EH (cell line): ENCODE measurements around the gene GPR153.

ENCODE experiments used
- DNase-seq: peaks from one replicate; pipeline ENCODE4 v3.0.0-alpha.2; 2015; ENCODE audit warnings: low read depth

The GPR153 gene

DNA sequence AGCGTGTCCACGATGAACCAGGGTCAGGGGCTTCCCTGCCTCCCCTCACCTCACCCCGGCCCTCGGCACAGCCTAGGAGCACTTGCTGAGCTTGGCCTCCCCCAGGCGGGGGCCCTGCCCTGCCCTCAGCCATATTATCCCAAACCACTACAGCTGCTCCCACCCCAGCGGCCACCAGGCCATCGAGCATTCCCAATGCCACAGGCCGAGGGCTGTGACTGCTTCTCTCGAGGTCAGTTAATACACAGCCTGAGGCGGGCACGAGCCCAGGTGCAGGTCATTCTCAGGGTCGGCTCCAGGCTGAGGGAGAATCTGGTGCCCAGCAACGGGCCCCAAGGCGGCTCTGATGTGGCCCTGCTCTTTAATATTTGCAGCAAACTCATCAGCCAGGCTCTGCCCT is 8.4 kb upstream of the GPR153 start:
- DNase-seq = no peak

DNA sequence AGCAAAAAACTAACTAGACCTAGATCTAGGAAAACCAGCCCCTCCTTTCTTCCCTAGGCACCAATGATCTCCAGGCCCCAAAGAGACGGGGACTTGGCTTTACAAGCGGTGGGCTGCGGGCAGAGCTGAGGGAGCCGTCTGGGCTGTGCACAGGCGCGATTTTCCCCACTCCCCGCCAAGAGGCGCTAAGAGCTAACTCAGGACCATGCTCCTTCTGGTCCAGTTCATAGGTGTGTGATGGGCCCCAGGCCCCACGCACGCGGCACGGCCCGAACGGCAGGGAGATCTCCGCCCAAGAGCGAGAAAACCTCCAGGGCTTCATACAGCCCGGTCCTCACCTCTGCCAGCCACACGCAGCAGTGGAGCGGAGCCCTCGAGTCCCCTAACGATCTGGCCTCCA is 7.5 kb upstream of the GPR153 start:
- no peak for DNase-seq

DNA sequence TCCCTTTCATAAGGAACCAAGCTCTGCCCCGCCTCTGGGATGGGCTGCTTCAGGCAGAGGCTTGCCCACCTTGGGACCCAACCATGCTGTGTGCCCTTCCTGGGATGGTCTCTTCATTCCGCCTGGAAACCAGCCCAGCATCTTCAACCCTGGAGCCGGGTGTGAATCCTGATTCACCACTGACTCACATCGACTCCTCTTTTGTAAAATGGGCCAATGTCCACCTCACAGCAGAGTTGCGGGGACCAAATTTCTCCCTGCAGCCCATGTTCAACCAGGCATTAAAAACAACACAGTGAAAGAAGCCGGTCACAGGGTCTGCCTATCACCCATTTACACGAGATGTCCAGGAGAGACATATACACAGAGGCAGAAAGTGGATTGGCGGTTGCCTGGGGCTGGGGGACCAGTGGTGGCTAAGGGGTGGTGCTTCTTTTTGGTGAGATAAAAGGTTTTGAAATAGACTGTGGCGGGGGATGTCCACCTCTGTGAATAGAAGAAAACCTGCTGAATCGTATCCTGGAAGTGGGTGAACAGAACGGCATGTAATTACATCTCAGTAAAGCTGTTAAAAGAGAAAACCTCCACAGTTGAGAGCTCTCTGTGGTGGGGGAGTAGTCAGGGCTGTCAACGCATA is 6.9 kb upstream of the GPR153 start:
- DNase-seq = peak; percentile 43

DNA sequence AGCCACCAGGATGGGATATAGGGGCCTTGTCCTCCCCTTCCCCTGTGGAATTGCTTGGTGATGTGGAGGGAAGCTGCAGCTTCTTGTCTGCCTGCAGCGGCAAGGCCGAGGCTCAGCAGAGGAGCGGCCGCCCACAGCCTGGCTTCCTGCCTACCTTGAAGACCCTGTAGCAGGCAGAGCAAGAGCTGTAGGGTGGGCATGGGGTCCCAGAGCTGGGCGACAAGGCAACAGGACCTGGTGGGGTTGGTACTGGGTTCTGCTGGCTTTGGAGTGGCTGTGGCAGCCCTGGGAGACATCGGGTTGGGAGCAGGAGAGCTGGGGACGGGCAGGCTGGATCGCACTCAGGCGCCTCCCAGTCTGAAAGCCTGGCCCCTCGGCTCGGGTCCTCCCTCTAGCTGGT is 5.7 kb upstream of the GPR153 start:
- no peak for DNase-seq

DNA sequence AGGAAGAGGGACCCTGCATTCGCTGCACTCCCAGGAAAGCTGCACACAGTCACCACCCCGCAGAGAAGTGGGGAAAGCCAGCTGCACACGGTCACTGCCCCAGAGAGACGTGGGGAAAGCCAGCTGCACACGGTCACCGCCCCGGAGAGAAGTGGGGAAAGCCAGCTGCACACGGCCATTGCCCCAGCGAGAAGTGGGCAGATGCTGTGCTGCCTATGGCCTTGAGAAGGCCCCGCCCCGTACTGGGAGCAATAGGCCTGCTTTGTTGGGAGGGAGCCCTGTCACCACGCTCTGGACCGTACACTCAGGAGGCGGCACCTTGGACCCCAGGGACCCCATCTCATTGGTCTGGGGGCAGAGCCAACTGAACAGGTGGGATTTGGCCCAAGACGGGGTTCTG is 4.3 kb upstream of the GPR153 start:
- DNase-seq = no peak

DNA sequence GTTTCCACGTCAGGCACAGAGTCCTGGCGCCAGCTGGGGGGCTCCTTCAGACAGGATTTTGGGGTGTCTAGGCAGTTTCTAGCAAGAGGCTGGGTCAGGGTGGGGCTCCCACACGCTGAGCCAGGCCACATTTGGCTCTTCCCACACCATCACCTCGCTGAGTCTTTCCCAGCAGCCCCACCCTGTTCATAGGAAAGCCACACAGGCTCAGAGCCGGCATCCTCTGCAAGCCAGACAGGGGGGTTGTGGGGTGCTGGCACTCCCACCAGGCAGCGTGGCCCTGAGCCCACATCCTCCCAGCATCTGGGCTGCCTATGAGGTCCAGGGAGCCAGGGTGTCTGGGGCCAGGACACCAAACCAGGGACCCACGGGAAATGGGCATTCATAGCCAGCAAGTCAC is 2.8 kb upstream of the GPR153 start:
- no peak for DNase-seq

DNA sequence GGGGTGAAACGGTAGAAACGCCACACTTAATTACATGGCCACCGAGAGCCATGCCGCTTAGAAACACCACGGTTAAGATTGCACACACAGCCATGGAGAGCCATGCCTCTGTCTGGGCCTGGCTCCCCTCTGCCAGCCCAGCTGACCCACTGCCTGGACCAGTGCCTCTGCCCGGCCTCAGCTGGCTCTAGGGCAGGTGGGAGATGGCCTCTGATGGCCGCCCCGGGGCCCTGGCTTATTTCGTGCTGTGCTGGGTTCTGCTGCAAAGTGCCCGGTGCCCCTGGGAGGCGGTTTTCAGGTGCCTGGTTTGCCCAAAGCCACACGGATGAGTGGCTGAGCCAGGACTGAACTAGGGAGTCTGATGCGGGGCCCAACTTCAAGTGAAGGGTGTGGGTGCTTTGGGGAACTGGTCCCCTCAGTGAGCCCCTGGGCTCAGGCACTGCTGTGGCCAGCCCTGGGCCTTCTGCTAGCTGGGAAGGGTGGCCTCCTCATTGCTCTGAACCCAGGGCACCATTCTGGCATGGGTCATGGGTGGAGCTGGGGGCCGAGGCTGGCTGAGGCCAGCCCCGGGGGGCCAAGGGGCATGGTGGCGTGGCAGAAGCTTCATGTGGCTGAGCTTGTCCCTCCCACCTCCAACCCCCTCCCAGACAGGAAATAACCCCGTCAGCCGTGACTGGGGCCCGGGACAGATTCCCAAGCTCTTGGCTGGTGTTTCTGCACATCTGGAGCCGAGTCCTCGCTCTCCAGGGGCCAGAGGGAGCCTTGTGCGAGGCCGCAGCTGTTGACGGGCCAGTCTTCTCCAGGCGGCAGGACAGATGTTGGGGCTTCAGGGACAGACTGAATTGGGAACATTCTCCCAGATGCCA is 1.9 kb upstream of the GPR153 start:
- no peak for DNase-seq

DNA sequence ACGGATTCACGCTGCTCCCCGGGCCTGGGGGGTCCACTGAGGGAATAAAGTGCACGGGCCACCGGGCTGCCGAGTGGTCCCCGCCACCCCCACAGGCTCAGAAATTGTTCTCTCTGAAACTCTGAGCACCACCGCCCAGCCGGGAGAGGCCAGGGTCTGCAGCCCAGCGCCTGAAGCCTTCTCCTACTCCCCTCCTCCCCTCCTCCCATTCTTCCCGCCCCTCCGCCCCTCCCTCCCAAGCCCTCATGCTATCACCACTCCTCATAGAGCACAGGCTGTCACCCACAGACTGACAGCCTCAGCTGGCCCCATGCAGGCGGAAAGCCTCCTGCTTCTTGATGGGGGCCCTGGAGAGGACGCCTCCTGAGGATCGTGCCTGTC is 707 bp upstream of the GPR153 start:
- DNase-seq = no peak

DNA sequence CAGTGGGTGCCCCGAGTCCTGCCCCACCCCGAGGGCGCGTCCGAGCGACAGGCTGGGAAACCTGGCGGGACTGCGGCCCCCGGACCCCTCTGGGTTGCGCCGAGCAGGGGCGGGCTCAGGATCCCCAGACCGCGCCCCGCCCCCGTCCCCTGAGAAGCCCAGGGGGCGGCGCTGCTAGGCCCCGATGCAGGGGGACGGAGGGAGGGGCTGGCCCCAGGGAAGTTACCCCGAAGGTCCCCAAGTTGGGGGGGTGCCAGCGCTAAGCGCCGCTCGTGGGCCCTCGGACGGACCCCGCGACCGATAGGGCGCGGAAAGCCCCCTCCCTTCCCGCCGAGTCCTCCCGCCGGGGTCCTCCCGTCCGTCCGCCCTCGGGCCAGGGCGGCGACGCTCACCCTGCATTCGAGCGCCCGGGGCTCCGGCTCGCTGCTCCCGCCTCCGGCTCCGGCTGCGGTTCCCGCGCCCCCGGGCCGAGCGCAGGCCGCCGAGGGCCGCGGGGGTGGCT is 414 bp downstream of the GPR153 start:
- DNase-seq = peak; percentile 32

DNA sequence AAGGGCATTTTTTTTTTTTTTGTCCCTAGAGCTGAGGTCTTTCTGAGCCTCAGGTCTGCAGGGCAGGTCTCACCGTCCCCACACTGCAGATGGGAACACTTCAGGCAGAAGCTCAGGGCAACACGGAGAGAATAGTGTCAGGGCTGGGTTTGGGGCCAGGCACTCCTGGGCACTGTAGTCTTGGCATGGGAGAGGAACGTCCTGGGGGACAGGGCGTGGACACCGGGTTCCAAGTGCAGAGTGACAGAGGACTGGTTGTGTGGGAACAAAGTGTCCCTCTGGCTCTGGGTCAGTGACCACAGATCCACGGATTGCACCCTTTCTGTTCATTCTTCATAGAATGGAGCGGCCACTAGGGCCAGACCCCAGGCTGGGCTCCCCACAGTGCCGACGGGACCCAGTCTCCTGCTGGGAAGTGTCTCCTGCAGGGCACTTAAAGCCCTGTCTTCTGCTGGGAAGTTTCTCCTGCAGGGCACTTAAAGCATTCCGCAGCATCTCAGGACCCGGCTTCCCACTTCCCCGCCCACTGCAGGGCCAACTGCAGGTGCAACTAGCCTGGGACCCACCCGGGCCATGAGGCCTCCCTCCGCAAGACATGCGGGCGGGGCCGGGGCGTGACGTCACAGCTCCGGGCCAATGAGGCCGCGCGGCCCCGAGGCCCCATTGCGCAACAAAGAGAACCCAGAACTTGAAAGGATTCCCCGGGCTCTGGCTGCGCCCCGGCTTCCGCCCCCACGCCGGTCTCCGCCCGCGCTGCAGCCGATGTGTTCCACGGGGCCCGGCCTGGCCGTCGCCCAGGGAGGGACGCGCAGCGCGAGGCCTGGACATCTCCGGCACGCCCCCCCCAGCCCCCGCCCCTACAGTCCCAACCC is 1.2 kb downstream of the GPR153 start:
- peak; percentile 82 for DNase-seq

DNA sequence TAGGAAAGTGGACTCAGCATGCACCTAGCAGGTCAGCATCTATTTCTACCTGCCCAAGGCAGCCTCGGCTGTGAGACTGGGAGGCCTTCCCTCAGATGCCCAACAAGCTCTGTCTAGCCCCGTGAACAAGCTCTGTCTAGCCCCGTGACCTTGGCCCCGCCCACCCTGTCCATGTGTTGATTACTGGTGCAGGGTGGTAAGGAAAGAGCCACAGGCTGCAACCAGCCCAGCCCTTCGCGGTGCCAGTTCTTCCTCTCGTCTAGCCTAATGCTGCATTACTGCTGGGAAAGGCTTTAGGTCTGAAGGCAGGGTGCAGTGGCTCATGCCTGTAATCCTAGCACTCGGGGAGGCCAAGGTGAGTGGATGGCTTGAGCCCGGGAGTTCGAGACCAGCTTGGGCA is 2.2 kb downstream of the GPR153 start:
- no peak for DNase-seq

DNA sequence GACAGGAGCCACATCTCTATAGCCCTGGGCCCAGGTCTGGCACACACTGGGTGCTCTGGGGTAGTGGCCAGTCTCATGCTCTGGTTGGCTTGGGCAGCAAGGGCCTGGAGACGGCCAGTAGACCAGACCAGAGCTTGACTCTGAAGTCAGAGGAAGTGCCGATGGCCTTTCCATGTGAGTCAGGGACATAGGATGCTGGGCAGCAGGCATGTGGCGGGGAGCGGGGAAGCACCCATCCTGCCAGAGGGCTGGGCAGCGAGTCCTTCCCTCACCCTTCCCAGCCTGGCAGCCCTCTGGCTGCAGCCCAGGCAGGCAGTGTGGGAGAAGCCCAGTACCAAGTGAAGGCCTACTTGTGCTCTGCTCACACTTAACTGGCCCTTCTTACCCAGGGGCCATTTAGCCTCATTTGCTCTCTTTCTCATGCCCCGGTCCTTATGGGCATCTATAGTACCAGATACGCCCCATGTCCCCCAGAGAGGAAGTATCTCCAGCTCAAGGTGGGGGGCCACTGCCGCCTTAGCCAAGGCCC is 3.3 kb downstream of the GPR153 start:
- peak; percentile 24 for DNase-seq

DNA sequence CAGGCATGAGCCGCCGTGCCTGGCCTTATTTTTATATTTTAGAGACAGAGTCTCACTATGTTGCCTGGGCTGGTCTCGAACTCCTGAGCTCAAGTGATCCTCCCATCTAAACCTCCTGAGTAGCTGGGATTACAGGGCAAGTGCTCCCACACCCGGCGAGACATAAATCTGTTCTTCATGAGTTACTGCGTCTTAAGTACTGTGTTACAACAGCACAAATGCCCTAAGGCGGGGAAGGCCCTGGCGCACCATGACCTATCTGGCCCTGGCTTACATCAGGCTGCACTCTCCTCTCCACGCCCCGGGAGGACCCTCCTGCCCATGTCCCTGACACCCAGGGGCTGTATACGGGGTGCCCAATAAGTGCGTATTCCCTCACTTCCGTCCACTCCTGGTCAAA is 4.3 kb downstream of the GPR153 start:
- no peak for DNase-seq

DNA sequence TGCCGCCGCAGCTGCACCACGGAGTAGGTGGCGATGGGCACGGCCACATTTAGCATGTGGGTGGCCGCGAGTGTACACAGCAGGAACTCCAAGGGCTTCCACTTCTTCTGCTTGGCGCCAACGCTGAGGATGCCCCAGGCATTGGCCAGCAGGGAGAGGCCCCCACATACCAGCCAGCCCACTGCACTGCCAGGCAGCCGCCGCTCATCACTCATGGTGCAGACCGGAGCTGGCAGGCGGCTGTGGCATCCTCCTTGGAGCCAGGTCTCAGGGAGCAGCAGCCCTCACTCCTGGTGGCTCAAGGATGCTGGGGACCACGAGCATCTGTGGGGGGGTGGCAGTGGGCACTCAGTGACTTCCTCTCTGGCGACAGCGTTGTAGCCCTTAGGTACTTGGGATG is 6.2 kb downstream of the GPR153 start:
- no peak for DNase-seq

DNA sequence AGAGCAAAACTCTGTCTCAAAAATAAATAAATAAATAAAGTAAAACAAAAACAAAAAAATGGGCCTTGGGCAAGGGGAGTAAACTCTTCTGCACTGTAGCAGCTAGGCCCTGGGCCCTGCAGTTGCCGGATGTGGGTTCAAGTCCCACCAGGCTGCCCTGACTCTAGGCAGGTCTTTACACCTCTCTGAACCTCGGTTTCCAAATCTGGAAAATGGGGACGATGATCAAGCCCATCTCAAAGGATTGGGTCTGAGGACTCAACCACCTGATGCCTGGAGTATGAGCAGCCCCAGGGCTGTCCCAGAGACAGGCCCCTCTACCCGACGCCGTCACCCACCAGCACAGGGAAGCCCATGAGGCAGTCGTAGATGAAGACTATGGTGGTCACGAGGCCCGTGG is 7.5 kb downstream of the GPR153 start:
- DNase-seq = no peak

DNA sequence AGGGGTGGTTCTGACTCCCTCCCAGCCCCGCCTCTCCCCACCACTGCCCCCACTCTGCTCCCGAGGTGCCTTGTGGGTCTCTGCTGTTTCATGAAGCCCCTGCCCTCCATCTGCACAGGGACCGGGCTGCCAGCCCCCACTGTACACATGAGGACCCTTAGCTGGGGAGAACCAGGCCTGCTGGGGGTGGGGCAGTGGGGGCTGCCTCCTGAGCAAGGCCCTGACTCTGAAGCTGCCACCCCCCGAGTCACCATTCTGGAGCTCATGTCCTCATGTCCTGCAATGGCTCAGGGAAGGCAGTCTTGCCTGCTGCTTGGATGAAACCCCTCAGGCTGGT is 8.6 kb downstream of the GPR153 start:
- no peak for DNase-seq

DNA sequence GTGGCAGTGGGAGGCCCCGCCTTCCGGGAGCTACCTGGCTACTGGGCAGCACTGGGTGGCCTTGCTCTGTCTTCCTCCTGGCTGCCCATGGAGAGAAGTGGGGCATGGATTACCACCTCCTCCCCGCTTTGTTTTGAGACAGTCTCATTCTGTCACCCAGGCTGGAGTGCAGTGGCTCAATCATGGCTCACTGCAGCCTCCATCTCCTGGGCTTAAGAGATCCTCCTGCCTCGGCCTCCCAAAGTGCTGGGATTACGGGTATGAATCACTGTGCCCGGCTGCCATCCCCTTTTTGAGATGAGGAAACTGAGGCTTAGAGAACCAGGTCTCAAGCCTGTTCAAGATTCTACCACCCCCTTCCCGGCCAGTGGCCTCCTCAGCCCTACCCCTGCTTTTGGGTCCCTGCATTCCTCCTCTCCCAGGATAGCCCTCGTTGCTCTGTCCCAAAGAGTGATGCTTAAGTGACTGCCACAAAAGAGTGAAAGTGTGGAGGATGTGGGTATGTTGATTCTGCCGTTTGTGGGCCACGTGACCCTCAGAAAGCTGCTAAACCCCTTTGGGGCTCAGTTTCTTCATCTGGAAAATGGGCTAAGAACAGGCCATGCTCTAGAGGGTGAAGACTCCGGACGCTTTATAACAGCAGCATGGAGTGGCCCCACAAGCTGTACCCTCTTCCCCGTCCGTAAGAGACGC is 9.1 kb downstream of the GPR153 start:
- DNase-seq = no peak

DNA sequence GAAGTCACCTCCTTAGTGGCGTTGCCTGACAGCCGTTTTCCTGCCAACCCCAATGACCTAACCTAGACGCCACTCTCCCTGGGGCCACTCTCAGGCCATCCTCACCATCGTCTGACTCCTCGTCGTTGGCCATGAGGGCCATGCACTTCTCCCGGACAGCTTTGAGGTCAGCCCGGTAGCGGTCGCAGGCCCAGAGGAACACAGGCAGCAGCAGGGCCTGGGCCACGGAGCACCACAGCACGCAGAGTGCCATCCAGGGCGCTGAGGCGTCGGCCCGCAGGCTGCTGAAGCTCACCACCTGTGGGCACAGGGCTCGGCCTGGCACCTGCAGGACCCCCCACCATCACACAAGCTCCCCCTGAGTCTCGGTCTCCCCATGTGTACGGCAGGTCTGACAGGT is 9.7 kb downstream of the GPR153 start:
- no peak for DNase-seq

DNA sequence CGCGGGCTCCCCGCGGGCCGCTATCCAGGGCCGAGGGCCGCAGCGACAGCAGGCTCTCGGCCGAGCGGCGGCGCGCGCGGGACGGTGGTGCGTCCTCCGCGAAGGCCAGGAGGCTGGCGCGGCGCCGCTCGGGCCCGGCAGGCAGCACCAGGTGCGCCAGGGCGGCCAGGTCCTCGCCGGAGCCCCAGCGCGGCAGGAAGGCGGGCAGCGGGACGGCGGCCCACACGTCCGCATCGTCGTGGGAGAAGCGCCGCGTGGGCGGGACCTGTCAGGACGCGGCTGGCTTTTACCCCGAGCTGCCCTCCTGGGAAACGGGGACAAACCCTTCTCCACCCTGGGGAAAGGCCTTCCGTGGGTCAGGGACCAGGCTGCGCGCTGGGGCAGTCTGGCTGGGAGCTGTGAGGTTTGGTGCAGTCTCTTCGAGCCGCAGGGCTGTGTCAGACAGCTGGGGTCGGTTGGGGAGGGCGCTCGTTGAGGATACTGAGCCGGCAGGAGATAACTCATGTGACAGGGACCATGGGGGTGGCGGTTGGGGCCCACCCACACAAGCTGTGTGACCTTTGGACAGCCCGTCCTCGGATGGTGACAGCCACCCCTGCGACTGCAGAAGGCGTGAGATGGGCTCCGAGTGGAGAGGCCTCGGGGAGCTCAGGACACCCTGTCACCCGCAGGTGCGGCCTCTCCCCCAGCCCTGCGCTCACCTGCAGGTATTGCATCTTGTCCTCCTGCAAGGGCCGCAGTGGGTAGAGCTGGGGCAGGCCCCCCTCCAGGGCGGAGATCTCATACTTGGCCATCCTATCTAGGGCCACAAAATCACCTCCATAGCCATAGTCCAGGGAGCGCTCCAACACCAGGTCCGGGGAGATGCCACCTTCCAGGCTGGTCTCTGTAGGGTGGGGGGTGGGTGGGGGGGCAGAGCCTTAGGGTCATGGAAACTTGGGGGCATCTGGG is 10.9 kb downstream of the GPR153 start:
- no peak for DNase-seq

DNA sequence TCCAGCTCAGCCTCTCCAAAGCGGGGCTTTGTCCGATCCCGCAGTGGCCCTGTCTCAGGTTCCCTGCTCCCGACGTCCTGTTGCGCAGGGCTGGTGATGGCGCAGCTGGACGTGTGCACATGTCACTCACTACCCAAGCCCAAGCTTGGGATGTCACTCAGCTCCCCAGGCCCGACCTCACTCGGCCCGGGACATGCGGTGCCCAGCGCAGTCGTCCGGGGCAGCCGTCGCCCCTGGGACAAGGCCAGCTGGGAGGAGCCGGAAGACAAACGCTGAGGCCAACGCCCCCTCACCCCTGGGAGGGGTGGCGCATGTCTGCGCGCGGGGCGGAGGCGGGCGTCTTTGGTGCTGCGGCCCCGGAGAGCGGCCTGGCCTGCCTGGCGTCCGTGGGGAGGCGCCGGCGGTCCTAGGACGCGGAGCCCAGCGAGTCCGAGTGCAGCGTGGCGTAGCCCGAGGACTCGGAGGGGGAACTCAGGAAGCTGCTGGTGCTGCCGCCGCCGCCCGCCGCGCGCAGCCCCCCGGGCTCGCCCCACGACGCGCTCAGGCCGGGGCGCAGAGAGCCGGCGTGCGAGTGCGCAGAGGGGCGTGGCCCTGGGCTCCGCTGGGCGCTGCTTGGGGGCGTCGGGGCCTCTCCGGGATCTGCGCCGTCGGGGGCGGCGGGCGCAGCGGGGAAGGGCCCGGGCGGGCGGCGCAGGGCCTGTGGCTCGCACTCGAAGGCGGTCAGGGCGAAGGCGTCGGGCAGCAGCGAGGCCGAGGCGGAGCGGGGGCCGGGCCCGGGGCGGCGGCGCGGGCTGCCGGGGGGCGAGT is 11.8 kb downstream of the GPR153 start:
- peak; percentile 49 for DNase-seq
